Chondrocyte (in vitro differentiated cells): ENCODE results near the gene TSPAN3. TPM values are rescaled to one million over a fixed set of nuclear protein-coding genes. Genes with fewer than 3 reads are reported as not detected.
A peak's percentile ranks its signal among the peaks of the same experiment; 100 is the strongest.

Experiments
- DNase-seq: peaks from one replicate; pipeline ENCODE4 v3.0.0; 2021; ENCODE audit warnings: mixed read lengths, low spot score
- H3K27ac Mint-ChIP-seq: one replicate; pipeline ENCODE4 v1.8.0; 2021; ENCODE audit warnings: mild to moderate bottlenecking, moderate library complexity, mixed read lengths; ENCODE audit not compliant: unreplicated experiment
- H3K27me3 Mint-ChIP-seq: 2 replicates; pipeline ENCODE4 v1.8.0; 2021; ENCODE audit warnings: low read depth, mixed read lengths
- H3K36me3 Mint-ChIP-seq: 2 replicates; pipeline ENCODE4 v1.8.0; 2021; ENCODE audit warnings: low read depth, mixed read lengths
- H3K4me1 Mint-ChIP-seq: 2 replicates; pipeline ENCODE4 v1.8.0; 2021; ENCODE audit warnings: low read depth, mild to moderate bottlenecking, mixed read lengths
- H3K4me3 Mint-ChIP-seq: one replicate; pipeline ENCODE4 v1.8.0; 2021; ENCODE audit warnings: mild to moderate bottlenecking, moderate library complexity, mixed read lengths; ENCODE audit not compliant: unreplicated experiment
- H3K9me3 Mint-ChIP-seq: 2 replicates; pipeline ENCODE4 v1.8.0; 2021; ENCODE audit warnings: low read depth, mixed read lengths
- CTCF ChIP-seq: fragments of 200-600 bp; sonication (generic); IDR thresholded peaks from 2 replicates; pipeline ENCODE4 v1.5.0; 2021; ENCODE audit warnings: antibody characterized with exemption, mild to moderate bottlenecking, moderate library complexity
- total RNA-seq: library from RNA; stranded (reverse); gene quantifications from 3 replicates; pipeline ENCODE4 v1.2.1, GENCODE V29; 2021

The TSPAN3 gene
- total RNA-seq, 1 donor from 2014 or later: 250 TPM

GRCh38 chr15:77112838-77113504 is 42.1 kb upstream of the TSPAN3 start:
- H3K27ac Mint-ChIP-seq: no peak overlapping the region
- no peaks in the 10 kb centered on the region for H3K27me3 Mint-ChIP-seq
- no peak overlapping the region for H3K4me3 Mint-ChIP-seq
- peaks cover 35% of the 10 kb centered on the region for H3K36me3 Mint-ChIP-seq
- peaks cover 31% of the 10 kb centered on the region for H3K4me1 Mint-ChIP-seq
- TF ChIP-seq CTCF: peak; percentile 36
- no peaks in the 10 kb centered on the region for H3K9me3 Mint-ChIP-seq
- no peak for DNase-seq

GRCh38 chr15:77111789-77112188 is 40.9 kb upstream of the TSPAN3 start:
- Mint-ChIP-seq H3K27me3 (no peaks in the 10 kb centered on the region), H3K4me3 (no peak overlapping the region), H3K27ac (no peak overlapping the region), H3K36me3 (peaks cover 39% of the 10 kb centered on the region), H3K4me1 (peaks cover 36% of the 10 kb centered on the region), H3K9me3 (no peaks in the 10 kb centered on the region)
- DNase-seq: no peak
- TF ChIP-seq CTCF: no peak

- no peak overlapping the region for H3K4me3 Mint-ChIP-seq
- H3K9me3 Mint-ChIP-seq: no peaks in the 10 kb centered on the region
- peak overlapping the region; percentile 49 for H3K27ac Mint-ChIP-seq
- H3K36me3 Mint-ChIP-seq: peaks cover 20% of the 10 kb centered on the region
- H3K4me1 Mint-ChIP-seq: peaks cover 34% of the 10 kb centered on the region
- TF ChIP-seq CTCF: peak; percentile 86
- no peak for DNase-seq
- no peaks in the 10 kb centered on the region for H3K27me3 Mint-ChIP-seq
These were observed 36.8 kb upstream of the TSPAN3 start for GRCh38 chr15:77107531-77108355.

DNA sequence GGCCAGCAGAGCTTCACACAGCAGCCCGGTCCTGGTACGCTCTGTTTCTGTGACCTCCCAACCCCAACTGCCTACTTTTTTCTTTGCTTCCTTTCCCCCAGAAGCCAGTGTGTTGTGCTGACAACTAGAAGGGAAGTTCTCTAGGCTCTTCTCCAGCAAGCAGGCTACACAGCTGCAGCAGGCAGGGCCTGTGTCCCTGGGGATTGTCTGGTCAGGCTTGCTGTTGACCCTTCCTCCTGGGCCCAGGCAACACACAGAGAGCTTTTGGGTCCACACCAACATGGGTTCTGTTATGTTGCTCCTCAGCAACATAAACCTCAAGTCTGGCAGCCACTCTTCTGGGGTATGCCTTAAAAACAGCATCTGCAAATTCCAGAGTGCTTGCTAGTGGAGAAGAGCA is 36.2 kb upstream of the TSPAN3 start:
- no peak for TF ChIP-seq CTCF
- DNase-seq: no peak
- Mint-ChIP-seq H3K36me3 (peaks cover 18% of the 10 kb centered on the region), H3K4me3 (no peak overlapping the region), H3K27me3 (no peaks in the 10 kb centered on the region), H3K4me1 (peaks cover 32% of the 10 kb centered on the region), H3K9me3 (no peaks in the 10 kb centered on the region), H3K27ac (peak overlapping the region; percentile 49)

DNA sequence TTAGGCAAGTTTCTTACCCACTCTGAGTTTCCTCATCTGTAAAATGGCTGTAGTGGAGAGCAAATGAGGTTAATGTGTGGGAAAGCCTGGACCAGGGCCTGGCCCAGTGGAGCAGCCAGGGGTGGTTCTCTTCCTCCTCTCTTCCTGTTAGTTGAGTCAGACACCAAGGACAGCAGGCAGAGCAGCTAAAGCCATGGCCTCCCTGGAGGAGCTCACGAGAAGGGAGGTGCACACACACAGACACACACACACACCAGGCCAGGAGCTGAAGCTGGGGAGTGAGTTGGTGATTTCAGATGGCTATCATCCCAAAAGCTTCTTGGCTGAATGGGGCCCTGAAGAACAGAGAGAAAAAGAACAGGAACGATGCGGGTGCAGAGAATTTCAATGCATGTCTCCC is 33.2 kb upstream of the TSPAN3 start:
- H3K4me3 Mint-ChIP-seq: no peak overlapping the region
- H3K9me3 Mint-ChIP-seq: no peaks in the 10 kb centered on the region
- H3K27me3 Mint-ChIP-seq: no peaks in the 10 kb centered on the region
- H3K4me1 Mint-ChIP-seq: peaks cover 29% of the 10 kb centered on the region
- no peak overlapping the region for H3K27ac Mint-ChIP-seq
- DNase-seq: no peak
- H3K36me3 Mint-ChIP-seq: peaks cover 4% of the 10 kb centered on the region
- TF ChIP-seq CTCF: no peak
